Right lobe of liver (tissue), 6 donors: ENCODE measurements around the gene THEM4. TPM values are rescaled to one million over a fixed set of nuclear protein-coding genes. Genes with fewer than 3 reads are reported as not detected.

Experiments used
- ATAC-seq, 4 donors: fragments of 200-7000 bp; cut with Tn5 transposase; one replicate each; pipeline ENCODE4 v1.9.1; 2020; ENCODE audit warnings: mild to moderate bottlenecking in 4 of 4, moderate library complexity in 4 of 4
- DNase-seq, 3 donors: peaks; one replicate each; pipeline ENCODE4 v3.0.0-alpha.2; 2020
- H3K27ac ChIP-seq, 3 donors: fragments of 200-600 bp; one replicate each; pipeline ENCODE4 v1.8.0; 2022
- H3K27me3 ChIP-seq, 2 donors: fragments of 200-600 bp; one replicate each; pipeline ENCODE4 v1.8.0; 2022
- H3K36me3 ChIP-seq, 4 donors: fragments of 200-600 bp; sonication (generic) in 1 of 4; one replicate each; pipeline versions ENCODE4 v1.5.1 to v1.8.0; 2017 to 2022; ENCODE audit warnings: control low read depth in 1 of 4
- H3K4me1 ChIP-seq, 4 donors: fragments of 200-600 bp; sonication (generic) in 1 of 4; one replicate each; pipeline versions ENCODE4 v1.5.1 to v1.8.0; 2017 to 2022; ENCODE audit warnings: control low read depth in 1 of 4
- H3K4me3 ChIP-seq, 3 donors: fragments of 200-600 bp; one replicate each; pipeline ENCODE4 v1.8.0; 2022
- H3K9me3 ChIP-seq, 4 donors: fragments of 200-600 bp; sonication (generic) in 1 of 4; one replicate each; pipeline versions ENCODE4 v1.5.1 to v1.8.0; 2017 to 2022; ENCODE audit warnings: control low read depth in 1 of 4
- POLR2A ChIP-seq: fragments of 450-650 bp; IDR thresholded peaks from one replicate; pipeline ENCODE4 v1.6.1; 2017; ENCODE audit warnings: antibody characterized with exemption, mild to moderate bottlenecking
- WGBS: methylation state at CpG from one replicate; pipeline ENCODE4 v1.1.6; 2018; ENCODE audit warnings: low coverage, low lambda C conversion rate; ENCODE audit not compliant: insufficient coverage; ENCODE audit errors: missing lambda C conversion rate; 5-methylcytosine and 5-hydroxymethylcytosine counted together
- intact Hi-C, 2 donors: fragments of 100-400 bp; cut with DNase I; formaldehyde crosslinking; loops; one replicate each; pipeline versions ENCODE4 v1.11.2 to v1.14.1; 2022
- total RNA-seq, 6 experiments: library from RNA; depleted of rRNA in 2 of 6; stranded (reverse); fragments of >200 nt in 2 of 6; fragmentation: NEBNext Ultra II Directional in 3 of 6; extraction: Animal tissue kit (Norgen Biotek cat#: 25700) in 3 of 6; gene quantifications; one replicate each; pipeline versions ENCODE4 v1.1.0 to v1.2.4, GENCODE V29; 2016 to 2023
- TF ChIP-seq, protein P1 (sequence below), 4 donors: fragments of 200-600 bp in 3 of 4; fragments of 450-650 bp in 1 of 4; IDR thresholded peaks; one replicate each; pipeline versions ENCODE4 v1.5.1 to v1.8.0; 2016 to 2022; ENCODE audit warnings: antibody characterized with exemption in 4 of 4, mild to moderate bottlenecking in 2 of 4
- donor health status: DM: no; HTN: yes; CAD: no.
- donor health status: DM: no; HTN: no; CAD: no.
- donor health status: DM: no; HTN: no; CAD: no.
- donor health status: DM: no; HTN: yes; CAD: no.
- donor health status: DM: no; HTN: yes; CAD: no.

The THEM4 gene
- total RNA-seq, 6 experiments from 2014 or later = 8.5 to 19.1 (median 9.2) TPM

DNA sequence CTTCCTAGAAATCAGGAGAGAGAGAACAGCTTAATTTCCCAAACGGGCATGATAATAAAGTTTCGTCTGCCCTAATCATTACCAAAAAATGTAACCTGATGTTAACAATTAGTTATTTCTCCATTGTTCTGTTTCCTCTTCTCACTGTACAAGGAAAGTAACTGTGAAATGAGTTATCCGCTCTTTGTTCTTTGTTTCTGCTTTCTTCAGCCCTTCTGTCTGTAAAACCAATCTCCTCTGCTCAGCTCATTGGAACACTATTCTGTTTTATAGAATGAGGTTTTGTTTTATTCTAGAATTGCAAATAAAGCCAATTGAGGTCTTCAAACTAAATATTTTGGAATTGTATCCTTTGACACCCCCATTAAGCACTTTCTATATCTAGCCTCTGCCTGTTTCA lies 8.8 kb upstream of the THEM4 start:
- WGBS = 80% methylated on average over 3 of the region's 3 CpGs
- Histone ChIP-seq H3K9me3 (no peaks in the 10 kb centered on the region), H3K4me1 (peaks cover 0 to 14% (median 3%) of the 10 kb centered on the region in 4 donors), H3K4me3 (no peak overlapping the region), H3K27me3 (no peaks in the 10 kb centered on the region), H3K27ac (no peak overlapping the region), H3K36me3 (no peaks in the 10 kb centered on the region)
- TF ChIP-seq, protein P1, sequence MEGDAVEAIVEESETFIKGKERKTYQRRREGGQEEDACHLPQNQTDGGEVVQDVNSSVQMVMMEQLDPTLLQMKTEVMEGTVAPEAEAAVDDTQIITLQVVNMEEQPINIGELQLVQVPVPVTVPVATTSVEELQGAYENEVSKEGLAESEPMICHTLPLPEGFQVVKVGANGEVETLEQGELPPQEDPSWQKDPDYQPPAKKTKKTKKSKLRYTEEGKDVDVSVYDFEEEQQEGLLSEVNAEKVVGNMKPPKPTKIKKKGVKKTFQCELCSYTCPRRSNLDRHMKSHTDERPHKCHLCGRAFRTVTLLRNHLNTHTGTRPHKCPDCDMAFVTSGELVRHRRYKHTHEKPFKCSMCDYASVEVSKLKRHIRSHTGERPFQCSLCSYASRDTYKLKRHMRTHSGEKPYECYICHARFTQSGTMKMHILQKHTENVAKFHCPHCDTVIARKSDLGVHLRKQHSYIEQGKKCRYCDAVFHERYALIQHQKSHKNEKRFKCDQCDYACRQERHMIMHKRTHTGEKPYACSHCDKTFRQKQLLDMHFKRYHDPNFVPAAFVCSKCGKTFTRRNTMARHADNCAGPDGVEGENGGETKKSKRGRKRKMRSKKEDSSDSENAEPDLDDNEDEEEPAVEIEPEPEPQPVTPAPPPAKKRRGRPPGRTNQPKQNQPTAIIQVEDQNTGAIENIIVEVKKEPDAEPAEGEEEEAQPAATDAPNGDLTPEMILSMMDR (IDR thresholded peaks at IDR 0.05) = no peak
- no peak for TF ChIP-seq POLR2A
- intact Hi-C loops = no loop called here
- DNase-seq = no peak
- no peak for ATAC-seq

DNA sequence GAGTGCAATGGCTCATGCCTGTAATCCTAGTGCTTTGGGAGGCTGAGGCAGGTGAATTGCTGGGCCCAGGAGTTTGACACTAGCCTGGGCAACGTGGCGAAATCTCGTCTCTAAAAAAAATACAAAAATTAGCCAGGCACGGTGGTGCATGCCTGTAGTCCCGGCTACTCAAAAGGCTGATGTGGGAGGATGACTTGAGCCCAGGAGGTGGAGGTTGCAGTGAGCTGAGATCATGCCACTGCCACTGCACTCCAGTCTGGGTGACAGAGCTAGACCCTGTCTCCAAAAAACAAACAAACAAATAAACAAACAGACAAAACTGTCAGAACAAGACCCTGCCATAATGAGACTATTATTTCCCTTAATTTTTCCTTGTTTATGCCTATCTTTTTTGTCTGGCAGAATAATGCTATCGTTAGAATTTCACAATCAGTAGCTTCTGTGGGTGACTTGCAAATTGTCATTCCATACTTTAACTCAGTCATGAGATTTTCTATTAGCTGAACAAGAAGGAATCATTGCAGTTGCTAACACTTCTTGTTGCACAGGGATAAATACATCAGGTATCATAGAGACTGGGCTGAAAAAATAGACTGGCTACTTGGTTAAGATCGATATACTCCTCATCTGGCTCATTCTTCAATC lies 7.5 kb upstream of the THEM4 start:
- Histone ChIP-seq H3K4me3 (no peak overlapping the region), H3K9me3 (no peaks in the 10 kb centered on the region), H3K4me1 (peaks cover 0 to 14% (median 3%) of the 10 kb centered on the region in 4 donors), H3K27me3 (no peaks in the 10 kb centered on the region), H3K36me3 (no peaks in the 10 kb centered on the region), H3K27ac (no peak overlapping the region)
- no peak for TF ChIP-seq POLR2A
- TF ChIP-seq, protein P1 (IDR thresholded peaks at IDR 0.05) = no peak
- intact Hi-C loops = no loop called here
- no peak for DNase-seq
- no peak for ATAC-seq
- WGBS = 72% methylated on average over 6 of the region's 7 CpGs

DNA sequence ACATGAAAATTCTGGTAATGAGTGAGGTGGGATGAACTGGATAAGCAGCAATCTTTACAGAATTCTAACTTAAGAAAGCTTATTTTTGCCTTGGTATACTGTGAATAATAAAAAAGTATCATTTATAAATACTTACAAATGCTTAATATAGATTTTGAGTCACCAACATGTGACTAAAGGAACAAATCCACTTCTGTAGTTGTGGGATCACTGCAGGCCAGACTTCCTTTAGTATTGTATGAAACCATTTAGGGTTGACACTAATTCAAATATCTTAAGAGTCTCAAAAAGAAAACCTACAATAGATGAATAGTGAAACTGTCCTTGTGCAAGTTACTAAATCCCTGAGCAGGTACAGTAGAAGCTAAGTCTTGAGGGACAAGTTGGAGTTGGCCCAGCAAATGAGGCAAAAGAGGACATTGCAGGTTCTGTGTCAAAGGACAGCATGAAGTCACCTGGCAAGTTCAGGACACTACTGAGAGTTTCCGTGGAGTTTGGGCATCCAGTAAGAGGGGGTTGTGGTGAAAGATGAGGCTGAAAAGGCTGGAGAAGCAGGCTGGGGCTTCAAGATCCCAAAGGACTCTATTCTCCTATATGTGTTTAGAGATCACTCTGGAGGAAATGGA lies 5.9 kb upstream of the THEM4 start:
- Histone ChIP-seq H3K27ac (no peak overlapping the region), H3K27me3 (no peaks in the 10 kb centered on the region), H3K36me3 (no peaks in the 10 kb centered on the region), H3K4me3 (no peak overlapping the region), H3K9me3 (no peaks in the 10 kb centered on the region), H3K4me1 (peaks cover 0 to 18% (median 3%) of the 10 kb centered on the region in 4 donors)
- intact Hi-C loops = no loop called here
- DNase-seq (no peak), ATAC-seq (peak in 2 of 4 donors; percentile 24 to 56)
- TF ChIP-seq, protein P1 (IDR thresholded peaks at IDR 0.05) = no peak
- TF ChIP-seq POLR2A = no peak
- WGBS = 17% methylated on average over 1 of the region's 1 CpG

DNA sequence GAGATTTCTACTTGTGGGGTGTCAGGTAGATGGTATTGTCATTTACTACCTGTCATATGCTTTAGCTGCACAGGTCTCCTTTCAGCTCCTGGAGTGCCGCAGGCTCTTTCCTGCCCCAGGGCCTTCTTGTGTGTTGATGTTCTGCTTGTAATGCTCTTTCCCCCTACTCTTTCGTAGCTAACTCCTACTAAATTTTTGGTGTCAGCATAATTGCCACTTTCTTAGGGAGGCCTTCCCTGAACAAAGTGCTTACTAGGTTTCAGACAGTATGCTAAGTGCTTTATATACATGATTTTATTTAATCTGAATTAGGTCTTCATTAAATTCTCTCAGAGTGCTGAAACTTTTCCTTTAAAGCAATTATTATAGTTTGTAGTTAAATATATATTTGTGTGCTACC lies 4.8 kb upstream of the THEM4 start:
- Histone ChIP-seq H3K9me3 (no peaks in the 10 kb centered on the region), H3K36me3 (no peaks in the 10 kb centered on the region), H3K4me3 (no peak overlapping the region), H3K27me3 (no peaks in the 10 kb centered on the region), H3K4me1 (peaks cover 0 to 8% (median 3%) of the 10 kb centered on the region in 4 donors), H3K27ac (no peak overlapping the region)
- TF ChIP-seq POLR2A = no peak
- TF ChIP-seq, protein P1 (IDR thresholded peaks at IDR 0.05) = no peak
- WGBS = 71% methylated on average over 2 of the region's 2 CpGs
- ATAC-seq = no peak
- intact Hi-C loops = no loop called here
- no peak for DNase-seq
